SK-N-SH (cell line): ENCODE results near the gene MADD. TPM values are rescaled to one million over a fixed set of nuclear protein-coding genes. Genes with fewer than 3 reads are reported as not detected.

ENCODE experiments used
- CTCF ChIA-PET: fragments of 300-600, 350-600 bp; formaldehyde crosslinking; extraction: SDS; loops from one replicate; lab custom pipeline; 2021; lab: Yijun Ruan, JAX
- POLR2A ChIA-PET: fragments of 350-600 bp; sonication (Branson Sonifier 250); formaldehyde crosslinking; extraction: SDS; loops from one replicate; lab custom pipeline; 2020; ENCODE audit warnings: antibody characterized with exemption, inconsistent platforms; lab: Yijun Ruan, JAX
- DNase-seq: peaks from one replicate; pipeline ENCODE4 v3.0.0; 2012
- H2AFZ ChIP-seq: fragments of 200-600 bp; sonication (generic); 2 replicates; pipeline ENCODE4 v1.8.1; 2016; ENCODE audit warnings: antibody characterized with exemption, mild to moderate bottlenecking, low read depth
- H3F3A ChIP-seq: fragments of 200-600 bp; sonication (generic); replicated peaks from 2 replicates; pipeline ENCODE3; 2016; ENCODE audit warnings: antibody characterized with exemption, mild to moderate bottlenecking; ENCODE audit not compliant: insufficient read depth
- H3K27ac ChIP-seq, 2 experiments: fragments of 200-500 bp in 1 of 2; fragments of 200-600 bp in 1 of 2; sonication (Bioruptor generic) in 1 of 2; sonication (generic), shearing (Covaris generic) in 1 of 2; 2 replicates each; pipeline versions ENCODE4 v1.5.1 to v1.6.1; 2014 to 2016; ENCODE audit warnings: low read depth in 2 of 2, inconsistent platforms in 1 of 2, low read length in 1 of 2, mild to moderate bottlenecking in 1 of 2, mixed read lengths in 1 of 2
- H3K27me3 ChIP-seq: fragments of 200-600 bp; sonication (generic), shearing (Covaris generic); 2 replicates; pipeline ENCODE4 v1.6.1; 2016; ENCODE audit warnings: mixed run types; ENCODE audit not compliant: insufficient read depth
- H3K36me3 ChIP-seq, 2 experiments: fragments of 200-500 bp in 1 of 2; fragments of 200-600 bp in 1 of 2; sonication (Bioruptor generic) in 1 of 2; sonication (generic) in 1 of 2; replicated peaks in 1 of 2; 2 replicates each; pipeline versions ENCODE3 to v1.5.1; 2014 to 2016; ENCODE audit warnings: low read length in 1 of 2, mild to moderate bottlenecking in 1 of 2; ENCODE audit not compliant: insufficient read depth in 2 of 2, control insufficient read depth in 1 of 2
- H3K4me1 ChIP-seq, 2 experiments: fragments of 200-500 bp in 1 of 2; fragments of 200-600 bp in 1 of 2; sonication (Bioruptor generic) in 1 of 2; sonication (generic), shearing (Covaris generic) in 1 of 2; 2 replicates each; pipeline versions ENCODE4 v1.5.1 to v1.6.1; 2014 to 2016; ENCODE audit warnings: low read depth in 1 of 2, low read length in 1 of 2, mixed run types in 1 of 2; ENCODE audit not compliant: insufficient read depth in 2 of 2, control insufficient read depth in 1 of 2
- H3K4me2 ChIP-seq: fragments of 200-600 bp; sonication (generic), shearing (Covaris generic); 2 replicates; pipeline ENCODE4 v1.6.1; 2017; ENCODE audit warnings: mixed run types
- H3K4me3 ChIP-seq, 2 experiments: fragments of 200-500 bp in 1 of 2; fragments of 200-600 bp in 1 of 2; sonication (Bioruptor generic) in 1 of 2; sonication (generic), shearing (Covaris generic) in 1 of 2; 2 replicates each; pipeline versions ENCODE4 v1.5.1 to v1.8.1; 2014 to 2016; ENCODE audit warnings: low read depth in 2 of 2, inconsistent platforms in 1 of 2, low read length in 1 of 2, mild to moderate bottlenecking in 1 of 2, mixed read lengths in 1 of 2, moderate library complexity in 1 of 2
- H3K79me2 ChIP-seq: fragments of 200-600 bp; sonication (generic); 2 replicates; pipeline ENCODE4 v1.8.1; 2017; ENCODE audit warnings: mild to moderate bottlenecking; ENCODE audit not compliant: insufficient read depth
- H3K9ac ChIP-seq: fragments of 200-600 bp; sonication (generic); 2 replicates; pipeline ENCODE4 v1.6.1; 2017; ENCODE audit warnings: mixed run types
- H3K9me2 ChIP-seq: fragments of 200-600 bp; sonication (generic); 2 replicates; pipeline ENCODE4 v1.6.1; 2017; ENCODE audit warnings: mixed run types
- H3K9me3 ChIP-seq: fragments of 200-600 bp; sonication (generic); 2 replicates; pipeline ENCODE4 v1.6.1; 2017; ENCODE audit warnings: mixed run types, mild to moderate bottlenecking, moderate library complexity
- H4K20me1 ChIP-seq: fragments of 200-600 bp; sonication (generic); 2 replicates; pipeline ENCODE4 v1.6.1; 2017; ENCODE audit warnings: mild to moderate bottlenecking, mixed run types; ENCODE audit not compliant: insufficient read depth
- FOXM1 ChIP-seq: IDR thresholded peaks from 2 replicates; pipeline ENCODE4 v1.4.0; 2012; ENCODE audit warnings: low read depth, mild to moderate bottlenecking
- GATA2 ChIP-seq: sonication (generic); formaldehyde crosslinking; IDR thresholded peaks from 2 replicates; pipeline ENCODE4 v1.5.0; 2020; ENCODE audit warnings: mild to moderate bottlenecking, missing genetic modification reagents
- MXI1 ChIP-seq: IDR thresholded peaks from 2 replicates; pipeline ENCODE4 v1.6.1; 2012; ENCODE audit warnings: mild to moderate bottlenecking, low read depth, low read length, improper control_type of control experiment
- NFIC ChIP-seq: IDR thresholded peaks from 2 replicates; pipeline ENCODE4 v1.4.0; 2012; ENCODE audit warnings: borderline replicate concordance
- POLR2AphosphoS5 ChIP-seq: IDR thresholded peaks from 2 replicates; pipeline ENCODE4 v1.6.1; 2012; ENCODE audit warnings: low read depth, low read length
- RCOR1 ChIP-seq: fragments of 150-350 bp; IDR thresholded peaks from 2 replicates; pipeline ENCODE4 v1.6.1; 2017; ENCODE audit warnings: antibody characterized with exemption, low read length
- RFX5 ChIP-seq: IDR thresholded peaks from 2 replicates; pipeline ENCODE4 v1.6.1; 2012; ENCODE audit warnings: mild to moderate bottlenecking, improper control_type of control experiment, low read length
- RXRA ChIP-seq: IDR thresholded peaks from 2 replicates; pipeline ENCODE4 v1.4.0; 2012; ENCODE audit warnings: low read depth, mild to moderate bottlenecking, borderline replicate concordance
- YY1 ChIP-seq: IDR thresholded peaks from 2 replicates; pipeline ENCODE4 v1.4.0; 2012; ENCODE audit warnings: low read depth, mild to moderate bottlenecking
- WGBS: methylation state at CpG from one replicate; pipeline ENCODE4 v1.1.6; 2017; ENCODE audit warnings: low lambda C conversion rate; 5-methylcytosine and 5-hydroxymethylcytosine counted together
- polyA plus RNA-seq, 3 experiments: library from polyadenylated mRNA; depleted of rRNA; stranded (reverse); fragments of >200 nt; gene quantifications; 2 replicates each; pipeline ENCODE4 v1.2.3, GENCODE V29; 2012
- TF ChIP-seq, protein P1 (sequence below): IDR thresholded peaks from 2 replicates; pipeline ENCODE4; 2012
- TF ChIP-seq, protein P2 (sequence below): fragments of 150-350 bp; IDR thresholded peaks from 2 replicates; pipeline ENCODE4 v1.6.1; 2016; ENCODE audit warnings: mild to moderate bottlenecking, low read depth, low read length
- TF ChIP-seq, protein P3 (sequence below): IDR thresholded peaks from 2 replicates; pipeline ENCODE4 v1.6.1; 2012; ENCODE audit warnings: mild to moderate bottlenecking, low read depth, low read length, moderate library complexity

MADD gene
- polyA plus RNA-seq, 1 of the 3 experiments (the other 2 are of a cell fraction), result 16.4 TPM

DNA sequence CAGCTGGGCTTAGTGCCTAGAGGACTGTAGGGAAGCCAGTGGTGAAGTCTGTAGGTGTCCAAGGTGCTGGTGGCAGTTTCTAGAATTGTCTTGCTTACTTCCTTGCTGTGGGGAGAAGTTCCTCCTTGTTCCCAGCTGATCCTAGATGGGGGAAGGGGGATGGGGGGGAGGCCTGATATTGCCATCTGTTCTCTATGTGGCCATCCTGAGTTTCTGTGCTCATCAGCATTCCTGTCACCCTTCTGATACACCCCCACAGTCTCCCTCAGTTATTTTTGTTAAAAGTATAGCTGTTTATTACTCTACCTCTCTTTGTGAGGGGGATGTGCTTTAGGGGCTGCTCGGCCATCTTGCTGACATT is 36.5 kb downstream of the MADD start (continued):
- TF ChIP-seq, protein P1, sequence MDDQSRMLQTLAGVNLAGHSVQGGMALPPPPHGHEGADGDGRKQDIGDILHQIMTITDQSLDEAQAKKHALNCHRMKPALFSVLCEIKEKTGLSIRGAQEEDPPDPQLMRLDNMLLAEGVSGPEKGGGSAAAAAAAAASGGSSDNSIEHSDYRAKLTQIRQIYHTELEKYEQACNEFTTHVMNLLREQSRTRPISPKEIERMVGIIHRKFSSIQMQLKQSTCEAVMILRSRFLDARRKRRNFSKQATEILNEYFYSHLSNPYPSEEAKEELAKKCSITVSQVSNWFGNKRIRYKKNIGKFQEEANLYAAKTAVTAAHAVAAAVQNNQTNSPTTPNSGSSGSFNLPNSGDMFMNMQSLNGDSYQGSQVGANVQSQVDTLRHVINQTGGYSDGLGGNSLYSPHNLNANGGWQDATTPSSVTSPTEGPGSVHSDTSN, result no peak

DNA sequence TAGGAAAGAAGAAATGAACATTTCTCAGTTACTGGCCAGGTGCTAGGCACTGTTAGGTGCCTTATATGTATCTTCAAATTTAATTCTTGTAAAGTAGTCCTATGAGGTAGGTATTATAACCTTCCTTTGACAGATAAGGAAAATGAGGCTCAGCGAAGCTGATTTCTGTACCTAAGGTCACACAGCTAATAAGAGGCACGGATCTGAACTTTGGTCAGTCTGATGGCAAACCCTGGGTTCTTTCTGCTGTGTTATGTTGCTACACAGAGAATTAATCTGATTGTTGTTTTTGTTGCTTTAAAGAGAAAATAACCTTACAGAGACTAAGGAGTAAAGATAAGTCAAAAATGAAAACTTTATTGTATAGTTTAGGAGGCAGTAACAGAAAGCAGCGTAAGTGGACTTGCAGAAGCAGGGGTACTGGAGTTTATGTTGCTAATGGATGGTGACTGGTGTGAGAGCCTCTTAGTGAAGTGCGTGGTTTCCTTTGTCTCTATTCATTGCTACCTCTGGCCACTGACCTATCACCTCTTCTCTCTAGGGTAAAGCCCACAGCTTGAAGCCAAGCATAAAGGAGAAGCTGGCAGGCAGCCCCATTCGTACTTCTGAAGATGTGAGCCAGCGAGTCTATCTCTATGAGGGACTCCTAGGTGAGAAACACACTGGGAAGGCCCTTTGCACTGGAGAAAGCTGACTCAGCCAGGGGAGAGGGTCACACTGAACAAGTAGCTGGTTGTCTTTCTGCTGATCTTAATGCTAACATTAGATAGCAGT is 38.3 kb downstream of the MADD start:
- no peak for DNase-seq
- Histone ChIP-seq H3K4me1 (peaks cover 0 to 3% of the 10 kb centered on the region in 2 experiments; a peak in 1 of 4 replicates), H3K79me2 (no peaks in the 10 kb centered on the region)
- CTCF ChIA-PET, result interaction anchor here (1.0 to 2.5 kb wide), 4 partner anchors 12 to 47 kb away, joined by 3 to 5 read pairs (median 4); no protein-coding TSS in a partner anchor
- no peak for TF ChIP-seq RCOR1
- TF ChIP-seq POLR2AphosphoS5, result no peak
- TF ChIP-seq, protein P2, sequence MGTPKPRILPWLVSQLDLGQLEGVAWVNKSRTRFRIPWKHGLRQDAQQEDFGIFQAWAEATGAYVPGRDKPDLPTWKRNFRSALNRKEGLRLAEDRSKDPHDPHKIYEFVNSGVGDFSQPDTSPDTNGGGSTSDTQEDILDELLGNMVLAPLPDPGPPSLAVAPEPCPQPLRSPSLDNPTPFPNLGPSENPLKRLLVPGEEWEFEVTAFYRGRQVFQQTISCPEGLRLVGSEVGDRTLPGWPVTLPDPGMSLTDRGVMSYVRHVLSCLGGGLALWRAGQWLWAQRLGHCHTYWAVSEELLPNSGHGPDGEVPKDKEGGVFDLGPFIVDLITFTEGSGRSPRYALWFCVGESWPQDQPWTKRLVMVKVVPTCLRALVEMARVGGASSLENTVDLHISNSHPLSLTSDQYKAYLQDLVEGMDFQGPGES, result no peak
- TF ChIP-seq NFIC, result no peak
- TF ChIP-seq GATA2 (CRISPR knock-in tag), result no peak
- no peak for TF ChIP-seq MXI1
- TF ChIP-seq RXRA, result no peak
- TF ChIP-seq FOXM1, result no peak
- TF ChIP-seq, protein P3, sequence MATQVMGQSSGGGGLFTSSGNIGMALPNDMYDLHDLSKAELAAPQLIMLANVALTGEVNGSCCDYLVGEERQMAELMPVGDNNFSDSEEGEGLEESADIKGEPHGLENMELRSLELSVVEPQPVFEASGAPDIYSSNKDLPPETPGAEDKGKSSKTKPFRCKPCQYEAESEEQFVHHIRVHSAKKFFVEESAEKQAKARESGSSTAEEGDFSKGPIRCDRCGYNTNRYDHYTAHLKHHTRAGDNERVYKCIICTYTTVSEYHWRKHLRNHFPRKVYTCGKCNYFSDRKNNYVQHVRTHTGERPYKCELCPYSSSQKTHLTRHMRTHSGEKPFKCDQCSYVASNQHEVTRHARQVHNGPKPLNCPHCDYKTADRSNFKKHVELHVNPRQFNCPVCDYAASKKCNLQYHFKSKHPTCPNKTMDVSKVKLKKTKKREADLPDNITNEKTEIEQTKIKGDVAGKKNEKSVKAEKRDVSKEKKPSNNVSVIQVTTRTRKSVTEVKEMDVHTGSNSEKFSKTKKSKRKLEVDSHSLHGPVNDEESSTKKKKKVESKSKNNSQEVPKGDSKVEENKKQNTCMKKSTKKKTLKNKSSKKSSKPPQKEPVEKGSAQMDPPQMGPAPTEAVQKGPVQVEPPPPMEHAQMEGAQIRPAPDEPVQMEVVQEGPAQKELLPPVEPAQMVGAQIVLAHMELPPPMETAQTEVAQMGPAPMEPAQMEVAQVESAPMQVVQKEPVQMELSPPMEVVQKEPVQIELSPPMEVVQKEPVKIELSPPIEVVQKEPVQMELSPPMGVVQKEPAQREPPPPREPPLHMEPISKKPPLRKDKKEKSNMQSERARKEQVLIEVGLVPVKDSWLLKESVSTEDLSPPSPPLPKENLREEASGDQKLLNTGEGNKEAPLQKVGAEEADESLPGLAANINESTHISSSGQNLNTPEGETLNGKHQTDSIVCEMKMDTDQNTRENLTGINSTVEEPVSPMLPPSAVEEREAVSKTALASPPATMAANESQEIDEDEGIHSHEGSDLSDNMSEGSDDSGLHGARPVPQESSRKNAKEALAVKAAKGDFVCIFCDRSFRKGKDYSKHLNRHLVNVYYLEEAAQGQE, result no peak
- TF ChIP-seq YY1, result no peak
- TF ChIP-seq RFX5, result no peak
- TF ChIP-seq, all 33 proteins: peak for 0
- Histone ChIP-seq H3K27ac (no peak overlapping the region), H3K9me2 (no peaks in the 10 kb centered on the region), H3K36me3 (peaks cover 39 to 51% of the 10 kb centered on the region in 2 experiments), H2AFZ (no peak overlapping the region), H3K4me2 (no peak overlapping the region), H3K9ac (no peak overlapping the region), H3K9me3 (no peaks in the 10 kb centered on the region), H3K27me3 (no peaks in the 10 kb centered on the region), H3K4me3 (no peak overlapping the region), H4K20me1 (no peaks in the 10 kb centered on the region), H3F3A (no peaks in the 10 kb centered on the region)
- WGBS, result 96% methylated on average over 6 of the region's 6 CpGs
- POLR2A ChIA-PET, result no interaction called here
